ENCODE measurements around the gene UBE2V1. TPM values are rescaled to one million over a fixed set of nuclear protein-coding genes. Genes with fewer than 3 reads are reported as not detected.

The UBE2V1 gene
- total and polyA plus RNA-seq, 2 of the 13 experiments (the other 11 are each of a cell fraction or from before 2014, with no cell fraction given), result 81.3 to 132 TPM

DNA sequence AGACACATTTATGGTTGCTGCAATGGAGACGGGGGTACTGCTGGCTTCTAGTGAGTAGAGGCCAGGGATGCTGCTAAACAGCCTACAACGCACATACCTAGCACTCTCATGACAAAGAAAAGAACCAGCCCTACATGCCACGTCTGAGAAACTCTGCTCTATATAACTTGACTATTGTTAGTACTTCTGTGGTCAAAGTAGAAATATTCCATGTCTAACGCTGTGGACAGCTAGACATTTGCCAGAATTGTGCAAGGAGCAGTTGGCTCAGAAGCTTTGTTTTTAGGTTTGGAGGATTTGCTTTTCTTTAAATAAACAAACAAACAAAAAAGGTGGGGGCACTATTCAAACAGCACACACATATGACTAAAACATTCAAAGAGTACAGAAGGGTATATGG is 20.5 kb downstream of the UBE2V1 start:
- Histone ChIP-seq H3K27me3 (ENCODE audit: control insufficient read depth in 1 of 2, insufficient read depth in 2 of 2, low read length in 2 of 2) (no peaks in the 10 kb centered on the region), H3K79me2 (ENCODE audit: insufficient read depth, low read length) (peaks cover 55% of the 10 kb centered on the region), H3K4me1 (ENCODE audit: insufficient read depth, low read length) (peaks cover 11% of the 10 kb centered on the region), H3K36me3 (replicated peaks in 1 of 2; ENCODE audit: control insufficient read depth in 1 of 2, insufficient read depth in 2 of 2, low read length in 2 of 2) (peaks cover 39 to 75% of the 10 kb centered on the region in 2 experiments), H2AFZ (ENCODE audit: low read length) (no peak overlapping the region), H4K20me1 (ENCODE audit: insufficient read depth, low read length) (peaks cover 19% of the 10 kb centered on the region), H3K4me3 (replicated peaks in 1 of 3; ENCODE audit: insufficient read depth in 1 of 3, low read depth in 2 of 3, low read length in 3 of 3) (no peak overlapping the region), H3K4me2 (ENCODE audit: low read depth, low read length) (no peak overlapping the region), H3K9me3 (ENCODE audit: low read length) (no peaks in the 10 kb centered on the region), H3K27ac (ENCODE audit: extremely low read length, insufficient read depth, low read length) (no peak overlapping the region), H3K9ac (ENCODE audit: insufficient read depth, low read depth, low read length) (no peak overlapping the region)
- intact Hi-C loops (cut with micrococcal nuclease; ENCODE audit: unreplicated experiment) (no loop called here), in situ Hi-C loops (cut with HindIII; ENCODE audit: extremely low pct_ligation_motif_present, low pct_unique_long_range_greater_than_20kb) (no loop called here)
- WGBS (ENCODE audit: low lambda C conversion rate), result 94% methylated on average over 4 of the region's 4 CpGs
- ChIA-PET POLR2A (interaction anchor here (1.7 kb wide), 1 partner anchor 16 kb away, joined by 3 read pairs; no protein-coding TSS in a partner anchor), CTCF (ENCODE audit: low intra/inter-chr PET ratio, low total read pairs) (no interaction called here)
- BruUV-seq (replicated peaks), result TSS peak; percentile 27
- FAIRE-seq (no peak), DNase-seq (ENCODE audit: low spot score) (no peak), ATAC-seq (no peak)
- TF ChIP-seq SMAD9 (CRISPR knock-in tag; IDR thresholded peaks at IDR 0.05) (0 out of 2 replicates have a peak, but pooled peaks have one; percentile 31), ELF3 (CRISPR knock-in tag; IDR thresholded peaks at IDR 0.05) (no peak)

DNA sequence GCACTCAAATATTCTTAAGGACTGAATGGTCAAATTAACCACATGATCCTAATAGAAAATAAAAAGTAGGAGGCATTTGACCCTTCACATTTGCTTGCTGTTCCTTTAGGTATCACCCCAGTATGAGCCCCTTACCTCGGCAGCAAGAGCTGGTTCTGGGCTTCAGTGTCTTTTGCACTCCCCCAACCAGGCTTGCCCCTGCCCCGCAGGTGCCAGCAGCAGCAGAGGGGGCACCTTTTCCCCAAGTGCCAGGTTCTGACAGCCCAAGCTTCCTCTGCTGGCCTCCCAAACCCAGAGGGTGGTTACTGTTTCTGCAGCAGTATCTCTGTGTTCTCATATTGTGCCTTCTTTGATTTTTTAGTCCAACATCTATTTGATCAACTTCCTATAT is 23.2 kb downstream of the UBE2V1 start:
- BruUV-seq (replicated peaks), result no TSS peak
- Histone ChIP-seq H3K4me1 (ENCODE audit: insufficient read depth, low read length) (peaks cover 17% of the 10 kb centered on the region), H3K9me3 (ENCODE audit: low read length) (no peaks in the 10 kb centered on the region), H3K4me2 (ENCODE audit: low read depth, low read length) (no peak overlapping the region), H3K27me3 (ENCODE audit: control insufficient read depth in 1 of 2, insufficient read depth in 2 of 2, low read length in 2 of 2) (no peaks in the 10 kb centered on the region), H3K36me3 (replicated peaks in 1 of 2; ENCODE audit: control insufficient read depth in 1 of 2, insufficient read depth in 2 of 2, low read length in 2 of 2) (peaks cover 25 to 55% of the 10 kb centered on the region in 2 experiments), H3K9ac (ENCODE audit: insufficient read depth, low read depth, low read length) (no peak overlapping the region), H2AFZ (ENCODE audit: low read length) (no peak overlapping the region), H3K4me3 (replicated peaks in 1 of 3; ENCODE audit: insufficient read depth in 1 of 3, low read depth in 2 of 3, low read length in 3 of 3) (no peak overlapping the region), H3K27ac (ENCODE audit: extremely low read length, insufficient read depth, low read length) (no peak overlapping the region), H4K20me1 (ENCODE audit: insufficient read depth, low read length) (peaks cover 24% of the 10 kb centered on the region), H3K79me2 (ENCODE audit: insufficient read depth, low read length) (peaks cover 44% of the 10 kb centered on the region)
- intact Hi-C loops (cut with micrococcal nuclease; ENCODE audit: unreplicated experiment) (no loop called here), in situ Hi-C loops (cut with HindIII; ENCODE audit: extremely low pct_ligation_motif_present, low pct_unique_long_range_greater_than_20kb) (no loop called here)
- ChIA-PET CTCF (ENCODE audit: low intra/inter-chr PET ratio, low total read pairs) (no interaction called here), POLR2A (interaction anchor here (0.9 kb wide), 1 partner anchor 21 kb away, joined by 3 read pairs; no protein-coding TSS in a partner anchor)
- no peak for FAIRE-seq
- TF ChIP-seq SCMH1 (CRISPR knock-in tag; IDR thresholded peaks at IDR 0.05; ENCODE audit: borderline replicate concordance) (no peak), ZNF230 (CRISPR knock-in tag; IDR thresholded peaks at IDR 0.05) (0 out of 2 replicates have a peak, but pooled peaks have one; percentile 41)
- TF ChIP-seq, protein P1, sequence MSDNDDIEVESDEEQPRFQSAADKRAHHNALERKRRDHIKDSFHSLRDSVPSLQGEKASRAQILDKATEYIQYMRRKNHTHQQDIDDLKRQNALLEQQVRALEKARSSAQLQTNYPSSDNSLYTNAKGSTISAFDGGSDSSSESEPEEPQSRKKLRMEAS (IDR thresholded peaks at IDR 0.05), result no peak
- DNase-seq (ENCODE audit: low spot score), result no peak
- 100% methylated on average over 2 of the region's 2 CpGs for WGBS (ENCODE audit: low lambda C conversion rate)
- ATAC-seq, result no peak
